Measurements from ENCODE around the gene ELF1.

- TF ChIP-seq CTCF (IDR thresholded peaks at IDR 0.05), result no peak
- TF ChIP-seq EP300 (IDR thresholded peaks at IDR 0.05), result no peak
These were observed 86.9 kb downstream of the ELF1 start for GRCh38 chr13:40932252-40932651.

Data from esophagus muscularis mucosa (tissue), 3 donors.